Measurements from ENCODE around the gene BRAF. TPM values are rescaled to one million over a fixed set of nuclear protein-coding genes. Genes with fewer than 3 reads are reported as not detected.
"Not testable (repeated sequence)": the region's sequence is repeated elsewhere in the genome, so short reads cannot be mapped to it uniquely, and the experiment has no call there.

Gene BRAF
- polyA plus RNA-seq, 1 experiment, result 8.9 TPM

- CTCF ChIA-PET, result no interaction called here
Observed at GRCh38 chr7:140831724-140832123, 93.0 kb downstream of the BRAF start.

DNA sequence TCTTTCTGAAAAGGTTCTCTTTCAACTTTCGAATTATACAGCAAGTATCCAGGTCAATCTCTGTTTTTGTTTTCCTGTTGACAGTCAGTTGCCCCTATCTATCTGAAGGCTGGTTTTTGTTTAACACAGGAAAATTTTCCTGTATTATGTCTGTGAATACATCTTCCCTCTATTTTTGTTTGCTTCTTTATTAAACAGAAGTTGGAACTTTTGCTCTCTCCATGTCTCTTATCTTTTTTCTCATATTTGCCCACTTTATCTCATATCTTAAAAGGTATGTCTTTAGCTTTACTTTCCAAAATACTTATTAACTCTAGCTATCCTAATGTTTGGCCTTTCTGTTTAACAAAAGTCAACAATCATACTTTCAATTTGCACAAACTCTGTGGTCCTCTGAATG, 95.0 kb downstream of the BRAF start:
- DNase-seq (ENCODE audit: low read depth), result no peak
- no peaks in the 10 kb centered on the region; the same call in 1 of the 2 replicates for H3K36me3 ChIP-seq (ENCODE audit: control insufficient read depth, insufficient read depth, low read length)
- no peaks in the 10 kb centered on the region for H3K27me3 ChIP-seq (ENCODE audit: control insufficient read depth, insufficient read depth, low read length)
- H3K4me3 ChIP-seq (ENCODE audit: low read depth, low read length), result no peak overlapping the region
- ChIA-PET POLR2A (no interaction called here), CTCF (interaction anchor here (1.3 kb wide), 1 partner anchor 19 kb away, joined by 6 read pairs; no protein-coding TSS in a partner anchor)
- TF ChIP-seq, protein P1, sequence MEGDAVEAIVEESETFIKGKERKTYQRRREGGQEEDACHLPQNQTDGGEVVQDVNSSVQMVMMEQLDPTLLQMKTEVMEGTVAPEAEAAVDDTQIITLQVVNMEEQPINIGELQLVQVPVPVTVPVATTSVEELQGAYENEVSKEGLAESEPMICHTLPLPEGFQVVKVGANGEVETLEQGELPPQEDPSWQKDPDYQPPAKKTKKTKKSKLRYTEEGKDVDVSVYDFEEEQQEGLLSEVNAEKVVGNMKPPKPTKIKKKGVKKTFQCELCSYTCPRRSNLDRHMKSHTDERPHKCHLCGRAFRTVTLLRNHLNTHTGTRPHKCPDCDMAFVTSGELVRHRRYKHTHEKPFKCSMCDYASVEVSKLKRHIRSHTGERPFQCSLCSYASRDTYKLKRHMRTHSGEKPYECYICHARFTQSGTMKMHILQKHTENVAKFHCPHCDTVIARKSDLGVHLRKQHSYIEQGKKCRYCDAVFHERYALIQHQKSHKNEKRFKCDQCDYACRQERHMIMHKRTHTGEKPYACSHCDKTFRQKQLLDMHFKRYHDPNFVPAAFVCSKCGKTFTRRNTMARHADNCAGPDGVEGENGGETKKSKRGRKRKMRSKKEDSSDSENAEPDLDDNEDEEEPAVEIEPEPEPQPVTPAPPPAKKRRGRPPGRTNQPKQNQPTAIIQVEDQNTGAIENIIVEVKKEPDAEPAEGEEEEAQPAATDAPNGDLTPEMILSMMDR (IDR thresholded peaks at IDR 0.05; ENCODE audit: insufficient read depth, low read depth, low read length), result no peak

More at GRCh38 chr7:140831724-140832123, 93.0 kb downstream of the BRAF start:
- POLR2A ChIA-PET, result no interaction called here
- no peak for DNase-seq (ENCODE audit: low read depth)
- no peaks in the 10 kb centered on the region; the same call in 1 of the 2 replicates for H3K36me3 ChIP-seq (ENCODE audit: control insufficient read depth, insufficient read depth, low read length)
- H3K4me3 ChIP-seq (ENCODE audit: low read depth, low read length), result no peak overlapping the region
- no peaks in the 10 kb centered on the region for H3K27me3 ChIP-seq (ENCODE audit: control insufficient read depth, insufficient read depth, low read length)
- TF ChIP-seq, protein P1 (IDR thresholded peaks at IDR 0.05; ENCODE audit: insufficient read depth, low read depth, low read length), result no peak

- ChIA-PET CTCF (interaction anchor here (0.6 to 2.3 kb wide), 2 partner anchors 18 to 397 kb away, joined by 3 to 13 read pairs; no protein-coding TSS in a partner anchor), POLR2A (no interaction called here)
- H3K27me3 ChIP-seq (ENCODE audit: control insufficient read depth, insufficient read depth, low read length), result no peaks in the 10 kb centered on the region
- no peak overlapping the region for H3K4me3 ChIP-seq (ENCODE audit: low read depth, low read length)
- no peaks in the 10 kb centered on the region; the same call in 1 of the 2 replicates for H3K36me3 ChIP-seq (ENCODE audit: control insufficient read depth, insufficient read depth, low read length)
- no peak for DNase-seq (ENCODE audit: low read depth)
- TF ChIP-seq, protein P1 (IDR thresholded peaks at IDR 0.05; ENCODE audit: insufficient read depth, low read depth, low read length), result no peak
Observed at GRCh38 chr7:140828741-140829140, 96.0 kb downstream of the BRAF start.

DNA sequence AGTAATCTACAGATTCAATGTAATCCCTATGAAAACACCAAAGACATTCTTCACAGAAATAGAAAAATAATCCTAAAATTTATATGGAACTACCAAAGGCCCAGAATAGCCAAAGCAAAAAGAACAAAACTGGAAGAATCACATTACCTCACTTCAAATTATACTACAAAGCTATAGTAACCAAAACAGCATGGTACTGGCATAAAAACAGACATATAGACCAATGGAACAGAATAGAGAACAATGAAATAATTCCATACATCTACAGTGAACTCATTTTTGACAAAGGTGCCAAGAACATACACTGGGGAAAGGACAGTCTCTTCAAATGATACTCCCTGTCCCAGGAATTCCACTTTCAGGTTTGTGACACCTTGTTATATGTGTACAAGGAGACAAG, 107.3 kb downstream of the BRAF start:
- POLR2A ChIA-PET; DNase-seq (ENCODE audit: low read depth): not testable (repeated sequence)

DNA sequence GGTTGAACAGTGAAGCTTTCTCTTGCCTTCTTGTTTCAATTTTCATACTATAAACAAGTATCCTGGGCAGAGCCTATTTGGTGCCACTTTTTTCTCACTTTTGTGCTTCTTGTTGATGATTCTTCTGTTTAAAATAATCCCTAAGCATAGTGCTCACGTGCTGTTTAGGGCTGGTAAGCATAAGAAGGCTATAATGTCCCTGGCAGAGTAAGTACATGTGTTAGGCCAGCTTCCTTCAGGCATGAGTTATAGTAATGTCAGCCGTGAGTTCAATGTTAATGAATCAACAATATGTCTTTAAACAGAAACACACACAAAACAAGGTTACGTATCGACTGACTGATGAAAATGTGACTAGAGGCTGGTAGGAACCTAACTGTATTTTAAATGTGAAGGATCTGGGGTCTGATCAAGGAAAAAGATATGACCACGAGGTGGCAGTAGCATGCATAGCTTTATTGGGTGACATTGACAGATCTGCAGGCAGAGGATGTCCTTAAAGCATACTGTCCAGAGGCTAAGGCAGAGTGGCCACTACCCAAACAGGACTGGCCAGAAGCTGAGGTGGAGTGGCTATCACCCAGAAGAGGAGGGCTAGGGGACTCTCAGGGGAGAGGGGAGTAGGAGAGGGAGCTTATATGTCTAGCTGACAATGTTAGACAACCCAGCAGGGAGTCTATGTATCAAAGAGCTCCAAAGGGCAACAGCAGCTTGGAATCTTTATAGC, 113.7 kb downstream of the BRAF start:
- no peaks in the 10 kb centered on the region for H3K27me3 ChIP-seq (ENCODE audit: control insufficient read depth, insufficient read depth, low read length)
- peak; percentile 5 for DNase-seq (ENCODE audit: low read depth)
- CTCF ChIA-PET, result interaction anchor here (0.6 to 5.4 kb wide), 23 partner anchors 9 to 839 kb away, joined by 3 to 49 read pairs (median 6); partner anchors contain the start of genes BRAF and MRPS33
- POLR2A ChIA-PET, result interaction anchor here (0.6 to 1.0 kb wide), 2 partner anchors 113 to 839 kb away, joined by 3 read pairs; no protein-coding TSS in a partner anchor
- H3K4me3 ChIP-seq (ENCODE audit: low read depth, low read length), result no peak overlapping the region
- TF ChIP-seq, protein P1 (IDR thresholded peaks at IDR 0.05; ENCODE audit: insufficient read depth, low read depth, low read length), result peak; percentile 71
- H3K36me3 ChIP-seq (ENCODE audit: control insufficient read depth, insufficient read depth, low read length), result no peaks in the 10 kb centered on the region

More for the DNA sequence above, 107.3 kb downstream of the BRAF start:
- H3K36me3 ChIP-seq (ENCODE audit: control insufficient read depth, insufficient read depth, low read length); CTCF ChIA-PET; H3K27me3 ChIP-seq (ENCODE audit: control insufficient read depth, insufficient read depth, low read length); H3K4me3 ChIP-seq (ENCODE audit: low read depth, low read length): not testable (repeated sequence)
